Stimulated activated CD8-positive, alpha-beta memory T cell treated with anti-CD3 and anti-CD28 coated beads, Interleukin-2, amount 100 ng/mL, for 1 hour (primary cell): ENCODE data around the gene GLIS1.

Experiments
- DNase-seq, 2 donors: peaks; one replicate each; pipeline ENCODE4 v3.0.0-alpha.2; 2020; ENCODE audit warnings: low read depth in 2 of 2

GLIS1 gene

DNA sequence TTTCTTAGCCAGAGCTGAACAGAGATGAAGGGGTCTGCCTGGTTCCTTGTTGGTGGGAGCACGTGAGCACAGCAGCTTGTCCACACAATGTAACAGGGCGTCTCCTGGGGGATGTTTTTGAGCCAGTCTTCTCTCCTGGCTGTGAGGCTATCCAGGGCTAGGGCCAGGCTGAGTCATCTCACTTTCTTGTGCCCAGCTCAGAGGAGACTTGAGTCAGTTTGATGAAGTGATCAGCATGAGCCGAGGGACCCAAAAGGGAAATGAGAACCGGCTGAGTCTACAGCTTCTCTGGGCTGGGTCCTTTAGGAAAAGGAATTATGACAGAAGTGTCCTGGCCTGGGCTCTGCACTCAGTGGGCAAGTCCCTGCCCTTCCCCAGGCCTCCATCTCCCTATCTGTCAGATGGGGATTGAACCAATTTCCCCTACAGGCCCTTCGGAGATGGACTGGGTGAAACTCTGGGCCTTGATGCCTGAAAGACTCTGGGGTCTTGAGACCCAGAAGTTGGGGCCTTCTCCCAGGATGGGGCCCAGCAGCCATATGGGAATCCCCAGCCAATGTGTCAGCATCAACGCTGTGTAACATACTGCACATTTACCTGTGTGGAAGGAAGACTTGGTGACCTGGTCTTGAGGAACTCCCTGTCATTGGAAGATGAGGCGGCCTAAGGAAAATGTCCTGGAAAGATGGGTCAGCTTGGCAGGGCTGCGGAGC, 243.2 kb downstream of the GLIS1 start:
- DNase-seq, result no peak

DNA sequence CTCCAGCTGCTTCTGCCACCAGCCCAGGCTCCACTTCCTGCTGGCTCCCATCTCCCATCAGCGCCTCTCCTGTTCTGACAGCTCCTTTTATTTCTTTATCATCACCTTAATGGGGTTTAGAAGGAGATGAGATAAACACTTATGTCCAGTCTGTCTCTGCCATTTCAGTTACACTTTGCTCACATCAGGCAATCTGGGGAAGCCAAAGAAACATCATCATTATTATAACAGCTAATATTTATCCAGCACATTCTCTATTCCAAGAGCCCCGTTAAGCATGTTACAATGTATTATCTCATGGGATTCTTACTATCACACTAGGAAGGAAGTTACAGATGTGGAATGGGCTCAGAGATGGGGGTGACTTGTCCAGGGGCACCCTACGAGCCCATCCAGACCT, 248.6 kb downstream of the GLIS1 start:
- DNase-seq, result no peak

- DNase-seq, result no peak
Observed at GRCh38 chr1:53486395-53487026, 252.5 kb downstream of the GLIS1 start.

DNA sequence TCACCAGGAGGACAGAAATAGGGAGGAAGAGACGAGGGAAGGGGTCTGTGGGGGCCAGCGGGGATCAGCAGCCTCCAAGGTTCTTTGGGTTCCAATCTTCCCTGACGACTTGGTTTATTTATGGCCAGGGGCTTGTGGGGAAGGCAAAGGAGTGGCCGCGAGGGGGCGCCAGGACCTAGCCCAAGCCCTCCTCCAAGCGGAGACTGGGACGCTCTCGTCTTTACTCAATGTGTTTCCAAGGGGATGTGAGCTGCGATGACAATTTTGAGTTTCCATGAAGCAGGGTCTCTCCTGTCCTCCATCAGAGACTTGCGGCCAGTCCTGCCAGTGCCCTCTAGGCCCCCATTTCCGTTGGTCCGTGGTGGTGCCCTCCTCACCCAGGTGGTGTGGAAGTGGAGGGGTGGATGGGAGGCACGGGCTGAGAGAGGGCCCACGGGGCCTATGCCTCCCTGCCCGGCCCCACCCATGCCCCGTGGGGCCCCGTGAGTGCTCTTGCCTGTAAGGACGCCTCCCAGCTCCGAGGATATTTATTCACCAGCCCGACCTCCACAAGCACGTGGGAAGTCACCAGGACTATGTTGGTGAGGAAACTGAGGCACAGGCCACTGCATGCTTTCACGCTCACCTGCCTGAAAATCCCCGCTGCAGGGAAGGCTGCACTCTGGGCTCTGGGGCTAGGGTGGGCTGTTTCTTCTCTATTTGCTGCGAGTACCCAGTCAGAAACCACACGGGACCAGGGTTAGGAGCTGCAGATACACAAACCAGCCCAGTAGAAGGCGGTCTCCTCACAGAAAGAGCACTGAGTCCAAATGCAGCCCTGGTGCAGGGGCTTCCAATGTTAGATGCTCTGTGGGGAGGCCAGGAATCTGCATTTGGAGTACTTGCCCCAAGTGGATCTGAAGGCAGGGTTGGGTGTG, 253.2 kb downstream of the GLIS1 start:
- peak; percentile 23 to 33 for DNase-seq

DNA sequence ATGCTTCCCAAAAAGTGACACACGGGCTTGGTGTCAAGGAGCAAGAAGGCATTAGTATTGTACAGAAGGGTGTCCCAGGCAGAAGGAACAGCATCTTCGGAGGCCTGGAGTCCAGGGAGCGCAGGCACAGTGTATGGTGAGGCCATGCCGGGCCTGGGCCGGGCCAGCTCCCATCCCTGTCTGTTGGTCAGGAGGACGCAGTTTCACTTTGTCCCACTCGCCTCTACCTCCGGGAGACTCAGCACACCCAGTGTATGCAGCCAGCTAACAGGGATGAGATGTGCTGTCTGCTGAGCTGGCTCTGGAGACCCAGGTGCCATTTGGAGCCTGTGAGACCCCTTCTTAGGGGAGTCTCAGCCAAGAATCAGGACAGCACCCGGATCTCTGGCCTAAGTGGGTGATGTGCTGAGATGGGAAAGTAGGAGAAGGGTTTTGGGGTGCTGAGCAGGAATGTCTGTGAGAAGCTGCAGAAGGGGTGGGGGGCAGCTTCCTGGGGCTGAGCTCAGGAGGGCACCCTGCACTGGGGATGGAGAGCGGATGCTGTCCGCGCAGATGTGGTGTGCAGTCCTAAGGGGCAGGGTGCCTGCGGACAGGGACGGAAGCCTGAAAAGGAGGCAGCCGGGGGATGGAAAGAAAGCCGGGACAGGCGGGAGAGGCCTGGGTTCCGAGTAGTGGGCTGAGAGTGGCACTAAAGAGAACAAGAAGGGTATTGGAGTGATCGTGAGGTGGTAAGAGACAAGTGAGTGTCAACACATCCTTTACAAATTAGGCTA, 254.1 kb downstream of the GLIS1 start:
- no peak for DNase-seq

- no peak for DNase-seq
Observed at GRCh38 chr1:53483656-53484055, 255.3 kb downstream of the GLIS1 start.

- no peak for DNase-seq
Observed at GRCh38 chr1:53483170-53483569, 255.8 kb downstream of the GLIS1 start.

- no peak for DNase-seq
Observed at GRCh38 chr1:53482441-53483153, 256.4 kb downstream of the GLIS1 start.

GRCh38 chr1:53481456-53481855, 257.5 kb downstream of the GLIS1 start:
- DNase-seq, result no peak

GRCh38 chr1:53480678-53481077, 258.3 kb downstream of the GLIS1 start:
- DNase-seq, result no peak

DNA sequence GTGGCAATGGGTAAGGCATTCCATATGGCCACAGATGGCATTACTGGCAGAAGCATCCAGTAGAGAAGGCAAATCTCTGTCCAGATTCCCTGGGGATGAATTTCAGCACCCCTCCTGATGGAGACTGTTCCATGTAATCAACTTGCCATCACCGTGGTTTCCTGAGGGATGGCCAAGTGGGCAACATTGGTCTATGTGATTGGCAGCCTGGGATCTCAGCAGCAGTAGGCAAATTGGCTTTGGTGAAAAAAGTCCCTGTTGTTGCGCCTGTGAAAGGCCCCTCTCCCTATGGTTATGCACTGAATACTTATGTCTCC, 260.5 kb downstream of the GLIS1 start:
- DNase-seq, result no peak

- no peak for DNase-seq
Observed at GRCh38 chr1:53477651-53478501, 261.1 kb downstream of the GLIS1 start.

DNA sequence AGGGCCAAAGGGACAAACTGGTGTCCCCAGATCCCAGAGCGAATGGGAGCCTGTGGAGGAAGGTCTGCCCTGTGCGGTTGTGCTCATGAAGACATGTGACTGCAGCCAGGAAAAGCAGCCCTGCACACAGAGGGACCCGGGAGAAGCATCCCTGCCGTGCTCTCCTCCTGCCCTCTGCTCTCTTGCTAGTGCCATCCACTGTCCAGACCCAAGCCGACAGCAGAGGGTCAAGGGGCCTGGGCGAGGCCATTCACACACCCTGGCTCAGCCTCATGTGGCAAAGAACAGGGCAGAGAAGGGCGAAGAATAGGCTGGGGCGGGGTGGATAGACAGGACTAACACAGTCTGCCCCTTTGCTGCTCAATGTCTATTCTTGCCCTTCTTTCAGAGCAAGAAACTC, 262.4 kb downstream of the GLIS1 start:
- DNase-seq, result no peak

GRCh38 chr1:53475664-53476063, 263.3 kb downstream of the GLIS1 start:
- DNase-seq, result no peak

DNA sequence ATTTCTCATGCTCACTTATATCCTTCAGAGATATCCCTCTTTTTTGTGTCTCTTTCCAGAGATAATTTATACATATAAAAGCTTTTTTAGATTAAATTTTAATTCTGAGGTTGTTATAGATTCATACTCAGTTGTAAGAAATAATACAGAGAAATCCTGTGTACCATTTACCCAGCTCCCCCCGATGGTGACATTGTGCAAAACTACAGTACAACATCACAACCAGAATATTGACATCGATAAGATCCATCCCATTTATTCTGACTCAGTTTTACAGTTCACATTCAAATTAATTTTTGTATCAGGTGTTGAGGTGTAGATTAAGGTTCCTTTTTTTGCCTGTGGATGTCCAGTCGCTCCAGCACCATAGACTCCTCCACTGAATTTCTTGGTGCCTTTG, 265.5 kb downstream of the GLIS1 start:
- DNase-seq, result no peak

DNA sequence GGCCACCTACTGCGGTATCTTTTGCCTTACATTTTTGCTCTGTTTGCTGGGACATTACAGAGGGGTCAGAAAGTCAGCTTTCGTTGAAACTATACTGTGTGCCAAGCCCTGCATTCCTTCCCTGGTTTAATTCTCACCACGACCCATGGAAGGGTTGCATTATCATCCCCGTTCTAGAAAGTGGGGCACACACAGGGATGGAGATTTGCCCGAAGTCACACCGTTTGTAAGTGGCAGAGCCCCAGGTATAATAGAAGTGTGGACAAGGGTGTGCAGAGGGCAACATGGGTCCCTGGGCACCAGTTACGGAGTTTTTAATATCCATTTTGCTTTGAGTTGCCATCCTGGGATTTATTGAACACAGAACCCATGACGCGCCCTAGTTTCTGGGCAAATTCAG, 268.0 kb downstream of the GLIS1 start:
- no peak for DNase-seq

GRCh38 chr1:53470584-53470983, 268.4 kb downstream of the GLIS1 start:
- DNase-seq, result no peak

DNA sequence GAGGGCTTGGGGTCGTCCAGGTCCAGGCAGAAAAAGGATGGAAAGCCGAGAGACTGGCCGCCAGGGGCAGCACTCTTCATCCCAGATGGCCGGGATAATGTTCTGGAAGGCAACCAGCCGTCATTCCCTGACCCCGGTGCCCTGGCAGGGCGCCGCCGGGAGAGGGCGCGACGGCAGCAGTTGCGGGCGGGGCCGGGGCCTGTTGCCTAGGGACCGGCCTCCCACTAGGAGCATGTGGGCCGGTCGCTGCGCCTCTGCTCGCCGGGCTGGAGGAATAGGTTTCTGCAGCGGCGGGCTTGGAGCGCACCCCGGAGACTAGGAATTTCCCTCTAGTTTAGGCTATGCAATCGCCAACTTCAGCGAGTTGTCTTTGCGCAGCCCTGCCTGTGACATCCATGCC, 268.8 kb downstream of the GLIS1 start:
- no peak for DNase-seq

DNA sequence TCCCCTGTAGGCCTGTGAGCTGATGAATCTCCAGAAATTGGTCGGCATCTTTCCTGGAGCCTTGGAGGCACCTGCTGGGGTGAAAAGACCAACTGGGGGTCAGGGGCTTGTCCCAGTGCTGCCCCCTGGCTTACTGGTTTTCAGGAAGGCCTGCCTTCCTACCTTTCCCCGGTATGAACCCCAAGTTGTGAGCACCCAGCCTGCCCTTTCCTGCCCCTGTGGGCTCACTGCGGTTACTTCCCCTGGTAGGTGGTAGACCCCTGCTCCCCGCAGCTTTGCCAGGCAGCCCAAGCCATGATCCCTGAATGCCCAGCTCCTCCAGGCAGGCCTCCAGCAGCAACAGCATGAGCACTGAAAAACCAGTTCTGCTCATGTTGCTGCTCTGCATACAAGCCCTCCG, 269.6 kb downstream of the GLIS1 start:
- no peak for DNase-seq

DNA sequence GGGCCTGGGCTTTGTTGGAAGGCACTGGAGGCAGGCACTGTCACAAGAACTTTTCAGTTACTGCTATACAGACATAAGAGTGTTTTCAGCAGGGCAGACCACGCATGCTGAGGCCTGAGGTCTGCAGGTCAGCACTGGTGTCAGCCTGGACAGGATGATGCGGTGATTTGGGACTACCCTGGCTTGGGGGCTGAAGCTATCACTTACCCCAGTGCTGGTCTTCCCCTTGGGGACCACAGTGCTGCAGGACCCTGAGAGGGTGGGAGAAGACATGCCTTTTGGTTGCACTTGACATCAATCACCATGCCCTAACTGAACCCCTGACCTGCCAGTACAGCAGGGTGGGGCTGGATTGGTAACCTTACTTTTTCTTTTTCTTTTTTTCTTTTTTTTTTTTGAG, 270.6 kb downstream of the GLIS1 start:
- no peak for DNase-seq

- no peak for DNase-seq
Observed at GRCh38 chr1:53467391-53467790, 271.6 kb downstream of the GLIS1 start.
